Chondrocyte (in vitro differentiated cells): ENCODE measurements around the gene IVD. TPM values are rescaled to one million over a fixed set of nuclear protein-coding genes. Genes with fewer than 3 reads are reported as not detected.
A peak's percentile ranks its signal among the peaks of the same experiment; 100 is the strongest.

Experiments
- DNase-seq: peaks from one replicate; pipeline ENCODE4 v3.0.0; 2021; ENCODE audit warnings: mixed read lengths, low spot score
- H3K27ac Mint-ChIP-seq: one replicate; pipeline ENCODE4 v1.8.0; 2021; ENCODE audit warnings: mild to moderate bottlenecking, moderate library complexity, mixed read lengths; ENCODE audit not compliant: unreplicated experiment
- H3K27me3 Mint-ChIP-seq: 2 replicates; pipeline ENCODE4 v1.8.0; 2021; ENCODE audit warnings: low read depth, mixed read lengths
- H3K36me3 Mint-ChIP-seq: 2 replicates; pipeline ENCODE4 v1.8.0; 2021; ENCODE audit warnings: low read depth, mixed read lengths
- H3K4me1 Mint-ChIP-seq: 2 replicates; pipeline ENCODE4 v1.8.0; 2021; ENCODE audit warnings: low read depth, mild to moderate bottlenecking, mixed read lengths
- H3K4me3 Mint-ChIP-seq: one replicate; pipeline ENCODE4 v1.8.0; 2021; ENCODE audit warnings: mild to moderate bottlenecking, moderate library complexity, mixed read lengths; ENCODE audit not compliant: unreplicated experiment
- H3K9me3 Mint-ChIP-seq: 2 replicates; pipeline ENCODE4 v1.8.0; 2021; ENCODE audit warnings: low read depth, mixed read lengths
- total RNA-seq: library from RNA; stranded (reverse); gene quantifications from 3 replicates; pipeline ENCODE4 v1.2.1, GENCODE V29; 2021
- TF ChIP-seq, protein P1 (sequence below): fragments of 200-600 bp; sonication (generic); IDR thresholded peaks from 2 replicates; pipeline ENCODE4 v1.5.0; 2021; ENCODE audit warnings: antibody characterized with exemption, mild to moderate bottlenecking, moderate library complexity

IVD gene
- total RNA-seq, 1 donor from 2014 or later = 42.5 TPM

DNA sequence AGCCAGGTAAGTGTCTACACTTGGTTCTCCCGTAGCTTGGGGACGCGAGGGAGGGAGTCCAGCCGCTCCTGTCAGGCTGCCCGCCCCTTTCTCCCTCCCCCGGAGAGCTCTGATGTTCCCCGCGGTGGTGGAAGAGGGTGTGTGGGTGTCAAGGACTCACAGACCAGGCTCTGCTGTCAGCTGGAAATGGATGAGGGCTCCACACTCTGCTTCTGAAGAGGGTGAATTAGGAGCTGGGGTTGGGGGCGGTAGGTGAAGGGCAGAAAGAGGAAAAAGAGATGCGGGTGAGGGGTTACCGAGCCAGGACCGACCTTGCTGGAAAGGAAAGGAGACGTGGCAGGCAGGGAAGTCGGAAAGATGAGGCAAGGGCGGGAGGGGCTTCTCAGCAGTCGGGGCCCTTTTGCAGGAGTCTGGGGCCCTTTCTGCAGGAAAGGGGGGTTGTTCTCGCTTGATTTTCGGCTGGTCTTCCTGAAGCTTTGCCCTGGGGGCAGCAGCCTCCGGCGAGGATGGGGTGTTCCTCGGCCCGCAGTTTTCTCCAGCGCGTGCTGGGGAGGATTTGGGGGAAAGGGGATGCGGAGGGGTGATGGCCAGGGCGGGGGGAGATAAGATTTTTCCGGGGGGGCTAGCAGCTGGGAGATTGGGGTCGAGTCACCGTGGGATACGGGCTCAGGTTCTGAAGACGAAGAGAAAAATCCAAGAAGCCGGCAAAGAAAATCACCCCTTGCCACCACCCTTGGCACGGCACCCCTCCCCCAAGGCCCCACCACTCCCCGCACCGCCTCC lies 34.6 kb downstream of the IVD start:
- TF ChIP-seq, protein P1, sequence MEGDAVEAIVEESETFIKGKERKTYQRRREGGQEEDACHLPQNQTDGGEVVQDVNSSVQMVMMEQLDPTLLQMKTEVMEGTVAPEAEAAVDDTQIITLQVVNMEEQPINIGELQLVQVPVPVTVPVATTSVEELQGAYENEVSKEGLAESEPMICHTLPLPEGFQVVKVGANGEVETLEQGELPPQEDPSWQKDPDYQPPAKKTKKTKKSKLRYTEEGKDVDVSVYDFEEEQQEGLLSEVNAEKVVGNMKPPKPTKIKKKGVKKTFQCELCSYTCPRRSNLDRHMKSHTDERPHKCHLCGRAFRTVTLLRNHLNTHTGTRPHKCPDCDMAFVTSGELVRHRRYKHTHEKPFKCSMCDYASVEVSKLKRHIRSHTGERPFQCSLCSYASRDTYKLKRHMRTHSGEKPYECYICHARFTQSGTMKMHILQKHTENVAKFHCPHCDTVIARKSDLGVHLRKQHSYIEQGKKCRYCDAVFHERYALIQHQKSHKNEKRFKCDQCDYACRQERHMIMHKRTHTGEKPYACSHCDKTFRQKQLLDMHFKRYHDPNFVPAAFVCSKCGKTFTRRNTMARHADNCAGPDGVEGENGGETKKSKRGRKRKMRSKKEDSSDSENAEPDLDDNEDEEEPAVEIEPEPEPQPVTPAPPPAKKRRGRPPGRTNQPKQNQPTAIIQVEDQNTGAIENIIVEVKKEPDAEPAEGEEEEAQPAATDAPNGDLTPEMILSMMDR = no peak
- no peaks in the 10 kb centered on the region for H3K9me3 Mint-ChIP-seq
- peak overlapping the region; percentile 96 for H3K4me3 Mint-ChIP-seq
- peak overlapping the region; percentile 96 for H3K27ac Mint-ChIP-seq
- peaks cover 19% of the 10 kb centered on the region for H3K27me3 Mint-ChIP-seq
- no peak for DNase-seq
- peaks cover 69% of the 10 kb centered on the region for H3K4me1 Mint-ChIP-seq
- no peaks in the 10 kb centered on the region for H3K36me3 Mint-ChIP-seq

DNA sequence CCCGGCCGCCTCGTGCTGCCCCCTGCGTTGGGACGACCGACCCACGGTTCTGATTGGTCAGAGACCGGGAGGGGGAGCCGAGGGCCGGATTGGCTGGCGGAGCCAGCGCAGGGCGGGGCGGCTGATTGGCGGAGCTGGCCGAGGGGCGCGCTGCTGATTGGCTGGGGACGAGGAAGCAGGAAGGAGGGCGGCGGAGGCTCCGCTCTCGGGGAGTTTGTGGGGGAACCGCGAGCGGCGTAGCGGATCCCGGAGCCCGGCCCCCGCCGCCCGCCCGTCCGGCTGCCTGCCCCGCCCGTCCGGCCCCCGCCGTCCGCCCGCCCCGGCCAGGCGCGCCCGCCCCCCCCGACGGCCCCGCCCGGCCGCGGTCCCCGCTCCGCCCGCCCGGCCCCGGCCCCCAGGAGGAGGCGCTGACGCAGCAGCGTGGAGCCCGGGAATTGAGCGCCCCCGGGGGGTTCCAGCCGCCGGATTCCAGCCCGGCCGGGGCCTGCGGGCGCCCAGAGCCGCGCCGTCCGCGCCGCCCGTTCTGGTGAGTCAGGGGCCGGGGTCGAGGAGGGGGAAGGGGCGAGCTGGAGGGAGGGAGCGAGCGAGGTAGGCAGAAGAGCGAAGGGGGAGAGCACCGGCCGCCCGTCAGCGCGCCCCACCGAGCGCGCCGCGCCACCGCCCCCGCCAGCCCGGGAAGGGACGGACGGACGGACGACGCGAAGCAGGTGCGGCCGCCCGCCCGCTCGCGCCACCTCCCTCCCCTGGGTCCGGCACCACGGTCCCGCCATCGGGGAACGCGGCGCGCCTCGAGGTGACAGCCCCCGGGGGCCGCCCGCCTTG lies 35.4 kb downstream of the IVD start, which contains the start of gene BAHD1:
Gene BAHD1, plus strand, starts transcription at position 211 of the 822 bp plus-strand sequence. CDS start 17,512 bp downstream, outside the sequence.
- no peaks in the 10 kb centered on the region for H3K9me3 Mint-ChIP-seq
- TF ChIP-seq, protein P1 = peak; percentile 39
- H3K4me1 Mint-ChIP-seq = peaks cover 72% of the 10 kb centered on the region
- H3K27ac Mint-ChIP-seq = peak within 1 kb of the TSS; percentile 96
- DNase-seq = peak; percentile 99
- H3K4me3 Mint-ChIP-seq = peak within 1 kb of the TSS; percentile 96
- H3K27me3 Mint-ChIP-seq = peaks cover 12% of the 10 kb centered on the region
- no peaks in the 10 kb centered on the region for H3K36me3 Mint-ChIP-seq

DNA sequence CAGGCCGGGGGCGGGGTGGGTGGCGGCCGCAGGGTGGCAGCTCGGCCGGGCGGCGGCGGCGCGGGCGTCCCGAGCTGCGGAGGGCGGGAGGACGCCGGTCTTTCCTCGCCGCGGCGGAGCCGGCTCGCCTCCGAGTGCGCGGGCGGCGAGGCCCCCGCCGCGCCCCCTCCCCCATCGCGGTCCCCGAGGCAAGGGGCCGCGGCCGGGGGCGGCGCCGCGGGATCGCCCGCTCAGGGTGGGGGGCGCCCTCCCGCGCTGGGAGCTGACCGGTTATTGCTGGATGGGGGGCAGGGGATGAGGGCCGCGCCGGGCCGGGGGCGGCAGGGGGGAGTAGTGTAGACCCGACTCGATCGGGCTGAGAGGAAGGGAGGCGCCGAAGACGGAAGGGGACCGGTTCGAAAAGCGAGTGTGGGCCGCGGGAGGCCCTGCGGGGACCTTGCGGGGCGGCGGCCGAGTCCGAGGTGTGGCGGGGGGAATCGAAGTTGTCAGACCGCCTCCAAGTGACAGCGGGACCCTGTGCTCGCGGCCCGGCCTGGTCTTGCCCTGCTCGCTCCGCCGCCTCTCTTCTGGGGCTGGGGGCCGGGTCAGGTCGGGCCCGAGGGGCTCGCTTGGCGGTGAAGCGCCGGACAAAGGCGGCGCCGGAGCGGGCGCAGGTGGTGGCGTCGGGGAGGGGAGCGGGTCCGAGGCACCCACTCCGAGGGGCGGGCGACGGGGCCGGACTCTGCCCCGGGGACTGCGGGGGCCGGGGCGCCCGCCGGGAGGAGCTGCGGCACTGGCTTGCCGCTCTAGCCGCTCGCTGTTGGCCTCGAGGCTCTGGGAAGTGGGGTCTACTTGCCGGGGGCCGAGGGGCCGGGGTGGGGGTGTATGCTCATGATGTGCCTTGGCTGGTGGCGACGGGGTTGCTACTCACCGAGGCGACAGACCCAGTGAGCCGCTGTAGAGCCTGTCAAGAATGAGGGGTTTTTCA lies 36.3 kb downstream of the IVD start:
- peaks cover 7% of the 10 kb centered on the region for H3K27me3 Mint-ChIP-seq
- H3K4me3 Mint-ChIP-seq = peak overlapping the region; percentile 88
- no peaks in the 10 kb centered on the region for H3K36me3 Mint-ChIP-seq
- peak overlapping the region; percentile 59 for H3K27ac Mint-ChIP-seq
- no peaks in the 10 kb centered on the region for H3K9me3 Mint-ChIP-seq
- TF ChIP-seq, protein P1 = peak; percentile 65
- H3K4me1 Mint-ChIP-seq = peaks cover 65% of the 10 kb centered on the region
- no peak for DNase-seq

DNA sequence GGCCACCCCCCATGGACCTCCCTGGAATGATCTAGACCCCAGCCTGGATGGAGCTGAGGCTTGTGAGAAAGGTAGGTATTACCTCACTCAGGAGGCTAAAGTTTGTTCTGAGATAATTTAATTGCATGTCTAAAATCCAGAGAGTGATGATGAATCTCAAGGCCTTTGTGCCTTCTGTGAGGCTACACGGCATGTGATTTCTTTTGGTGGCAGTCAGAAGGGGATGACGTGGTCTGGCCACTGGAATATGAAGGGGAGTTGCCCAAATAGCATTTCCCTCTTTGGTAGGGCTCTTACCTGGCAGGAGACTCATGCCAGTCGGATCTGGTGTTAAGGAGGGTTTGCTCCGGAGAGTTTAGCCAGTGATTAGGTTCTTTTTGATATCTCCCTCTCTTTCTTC lies 37.7 kb downstream of the IVD start:
- no peak for DNase-seq
- peaks cover 52% of the 10 kb centered on the region for H3K4me1 Mint-ChIP-seq
- no peaks in the 10 kb centered on the region for H3K36me3 Mint-ChIP-seq
- no peak overlapping the region for H3K27ac Mint-ChIP-seq
- no peak overlapping the region for H3K4me3 Mint-ChIP-seq
- H3K9me3 Mint-ChIP-seq = no peaks in the 10 kb centered on the region
- TF ChIP-seq, protein P1 = no peak
- no peaks in the 10 kb centered on the region for H3K27me3 Mint-ChIP-seq
